ENCODE data around the gene KCNH6.

The KCNH6 gene

DNA sequence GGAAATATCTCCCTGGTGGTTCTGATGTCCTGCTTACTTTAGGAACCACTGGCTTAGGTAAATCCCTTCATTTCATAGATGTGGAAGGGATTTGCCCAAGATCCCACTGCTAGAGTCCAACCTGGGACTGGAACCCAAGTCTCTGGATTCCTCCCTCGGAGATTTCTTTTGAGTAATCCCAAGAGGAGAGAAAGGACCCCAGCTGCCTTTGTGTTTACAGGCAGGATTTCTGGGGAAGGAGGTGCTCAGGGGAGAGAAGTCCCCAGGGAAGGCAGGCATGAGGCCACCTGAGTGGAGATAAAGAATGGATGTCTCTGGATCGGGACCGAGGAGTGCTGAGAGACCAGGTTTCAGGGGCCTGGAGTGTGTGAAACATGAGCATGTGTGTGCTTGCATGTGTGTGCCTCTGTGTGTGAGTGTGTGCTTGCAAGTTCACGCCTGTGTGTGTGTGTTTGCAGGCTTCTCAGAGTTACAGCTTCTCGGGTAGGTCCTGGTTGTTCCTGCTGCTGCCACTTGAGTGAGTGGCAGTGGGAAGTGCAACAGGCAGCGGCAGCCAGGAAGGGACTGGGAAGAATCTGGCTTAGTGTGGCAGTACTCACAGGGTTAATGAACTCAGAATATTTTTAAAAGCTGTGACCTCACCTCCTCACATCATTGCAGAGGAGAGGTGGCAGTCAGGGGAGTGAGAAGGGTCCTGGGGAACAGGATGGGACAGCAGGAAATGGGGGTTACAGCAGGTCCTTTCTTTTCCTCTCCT lies 2.2 kb downstream of the KCNH6 start:
- no peak overlapping the region for H3K4me3 ChIP-seq (replicated peaks; ENCODE audit: low read depth, low read length)
- no peak for DNase-seq (ENCODE audit: extremely low read depth, low read depth)
- TF ChIP-seq CTCF (IDR thresholded peaks at IDR 0.05; ENCODE audit: low read depth, low read length, missing control alignments) = no peak

DNA sequence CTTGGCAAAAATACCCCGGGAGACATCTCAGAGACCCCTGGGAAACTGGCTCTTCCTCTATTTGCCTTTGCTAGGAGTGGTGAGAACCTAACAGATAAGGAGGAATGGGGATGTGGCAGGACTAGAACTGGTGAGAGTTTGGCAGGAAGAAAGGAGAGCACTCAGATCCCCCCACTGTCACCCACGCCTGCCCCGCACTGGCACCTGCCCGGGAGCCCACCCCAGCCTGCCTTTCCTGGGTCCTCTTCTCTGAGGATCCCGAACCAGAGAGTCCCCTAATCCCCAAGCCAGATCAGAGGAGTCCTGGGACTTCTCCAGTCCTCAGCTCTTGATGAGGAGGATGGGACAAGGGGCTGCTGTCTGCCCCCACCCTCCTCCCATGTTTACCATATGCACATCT lies 3.7 kb downstream of the KCNH6 start:
- no peak for DNase-seq (ENCODE audit: extremely low read depth, low read depth)
- H3K4me3 ChIP-seq (replicated peaks; ENCODE audit: low read depth, low read length) = no peak overlapping the region
- no peak for TF ChIP-seq CTCF (IDR thresholded peaks at IDR 0.05; ENCODE audit: low read depth, low read length, missing control alignments)

- H3K4me3 ChIP-seq (replicated peaks; ENCODE audit: low read depth, low read length) = no peak overlapping the region
- TF ChIP-seq CTCF (IDR thresholded peaks at IDR 0.05; ENCODE audit: low read depth, low read length, missing control alignments) = no peak
- DNase-seq (ENCODE audit: extremely low read depth, low read depth) = no peak
Measured at GRCh38 chr17:63528183-63528582, 5.0 kb downstream of the KCNH6 start.

DNA sequence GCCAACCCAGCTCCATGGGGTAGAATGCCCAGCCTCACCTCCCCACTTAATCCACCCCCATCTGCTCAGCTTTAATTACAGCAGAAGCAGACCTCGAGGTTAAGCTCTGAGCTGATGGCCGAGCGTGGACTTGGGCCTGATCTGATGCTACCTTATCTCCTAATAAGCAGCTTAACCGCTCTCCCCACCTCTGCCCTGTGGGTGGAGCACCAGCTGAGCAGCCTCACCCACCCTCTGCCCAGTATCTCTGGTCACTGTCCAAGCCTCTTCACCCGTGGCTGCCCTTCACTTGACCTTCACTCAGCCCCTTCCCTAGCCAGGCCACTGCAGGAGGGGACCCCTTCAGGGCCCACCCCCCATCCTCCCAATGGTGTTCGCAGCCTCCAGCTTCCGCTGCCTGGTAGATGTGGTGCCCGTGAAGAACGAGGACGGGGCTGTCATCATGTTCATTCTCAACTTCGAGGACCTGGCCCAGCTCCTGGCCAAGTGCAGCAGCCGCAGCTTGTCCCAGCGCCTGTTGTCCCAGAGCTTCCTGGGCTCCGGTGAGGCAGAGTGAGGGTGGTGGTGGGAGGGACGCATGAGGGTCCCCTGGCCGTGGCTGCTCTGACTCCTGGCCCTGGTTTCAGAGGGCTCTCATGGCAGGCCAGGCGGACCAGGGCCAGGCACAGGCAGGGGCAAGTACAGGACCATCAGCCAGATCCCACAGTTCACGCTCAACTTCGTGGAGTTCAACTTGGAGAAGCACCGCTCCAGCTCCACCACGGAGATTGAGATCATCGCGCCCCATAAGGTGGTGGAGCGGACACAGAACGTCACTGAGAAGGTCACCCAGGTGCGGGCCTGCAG lies 6.8 kb downstream of the KCNH6 start:
- DNase-seq (ENCODE audit: extremely low read depth, low read depth) = no peak
- no peak overlapping the region for H3K4me3 ChIP-seq (replicated peaks; ENCODE audit: low read depth, low read length)
- TF ChIP-seq CTCF (IDR thresholded peaks at IDR 0.05; ENCODE audit: low read depth, low read length, missing control alignments) = no peak

GRCh38 chr17:63530557-63531021 lies 7.4 kb downstream of the KCNH6 start:
- H3K4me3 ChIP-seq (replicated peaks; ENCODE audit: low read depth, low read length) = no peak overlapping the region
- no peak for DNase-seq (ENCODE audit: extremely low read depth, low read depth)
- no peak for TF ChIP-seq CTCF (IDR thresholded peaks at IDR 0.05; ENCODE audit: low read depth, low read length, missing control alignments)

DNA sequence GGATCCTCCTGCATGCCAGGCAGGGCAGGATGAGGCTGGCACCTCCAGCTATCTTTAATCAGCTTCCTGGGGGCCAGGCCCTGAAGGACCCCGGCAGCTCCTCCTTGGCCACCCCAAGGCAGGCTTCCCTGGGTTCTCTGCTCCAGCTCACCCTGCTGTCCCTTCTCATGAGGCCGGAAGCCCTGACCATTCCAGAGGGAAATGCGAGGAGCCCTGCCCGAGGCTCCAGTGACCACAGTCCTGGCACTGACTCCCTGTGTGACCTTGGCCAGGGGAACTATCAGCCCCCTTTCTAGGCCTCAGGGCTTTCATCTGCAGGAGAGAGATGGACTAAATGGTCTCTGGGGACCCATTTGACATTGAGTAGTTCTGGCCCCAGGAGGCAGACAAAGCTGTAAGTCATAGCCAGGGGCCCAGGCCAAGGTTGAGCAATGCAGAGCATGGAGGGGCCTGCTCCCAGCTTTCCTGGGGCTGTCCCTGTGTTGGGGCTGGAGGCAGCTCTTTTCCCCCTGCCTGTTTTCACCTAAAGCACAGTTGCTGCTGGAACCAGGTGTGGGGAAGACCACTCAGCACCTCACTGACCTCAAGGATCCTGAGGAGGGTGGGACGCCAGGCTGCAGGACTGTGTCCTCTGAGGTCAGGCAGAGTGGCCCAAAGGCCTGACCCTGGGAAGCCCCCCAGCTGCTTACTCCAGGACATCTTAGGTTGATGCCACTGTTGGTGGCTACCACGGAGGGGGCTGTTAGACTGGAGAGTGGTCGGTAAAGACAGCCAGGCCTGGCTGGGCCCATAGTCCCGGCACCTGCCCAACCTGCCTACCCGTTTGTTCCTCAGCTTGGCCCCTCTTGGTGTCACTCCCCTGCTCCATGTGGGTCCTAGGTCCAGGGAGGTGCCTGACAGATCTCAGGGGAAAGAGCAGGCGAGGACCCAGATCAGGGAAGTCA lies 8.1 kb downstream of the KCNH6 start:
- TF ChIP-seq CTCF (IDR thresholded peaks at IDR 0.05; ENCODE audit: low read depth, low read length, missing control alignments) = no peak
- no peak overlapping the region for H3K4me3 ChIP-seq (replicated peaks; ENCODE audit: low read depth, low read length)
- DNase-seq (ENCODE audit: extremely low read depth, low read depth) = no peak
